Gastrocnemius medialis (tissue), 4 donors: ENCODE data around the gene TPRX1.

ENCODE experiments used
- POLR2A ChIP-seq, 2 donors: fragments of 450-650 bp; IDR thresholded peaks; one replicate each; pipeline ENCODE4 v1.6.1; 2017; ENCODE audit warnings: antibody characterized with exemption in 2 of 2, mild to moderate bottlenecking in 2 of 2, moderate library complexity in 2 of 2
- TF ChIP-seq, protein P1 (sequence below), 5 experiments: fragments of 450-650 bp in 3 of 5; fragments of 200-600 bp in 2 of 5; sonication (generic) in 2 of 5; IDR thresholded peaks in 4 of 5; conservative IDR thresholded peaks in 1 of 5; 1 replicate in 4 of 5; 2 replicates in 1 of 5; pipeline ENCODE4 v1.5.1; 2016 to 2019; ENCODE audit warnings: antibody characterized with exemption in 5 of 5, mild to moderate bottlenecking in 3 of 5, moderate library complexity in 3 of 5

DNA sequence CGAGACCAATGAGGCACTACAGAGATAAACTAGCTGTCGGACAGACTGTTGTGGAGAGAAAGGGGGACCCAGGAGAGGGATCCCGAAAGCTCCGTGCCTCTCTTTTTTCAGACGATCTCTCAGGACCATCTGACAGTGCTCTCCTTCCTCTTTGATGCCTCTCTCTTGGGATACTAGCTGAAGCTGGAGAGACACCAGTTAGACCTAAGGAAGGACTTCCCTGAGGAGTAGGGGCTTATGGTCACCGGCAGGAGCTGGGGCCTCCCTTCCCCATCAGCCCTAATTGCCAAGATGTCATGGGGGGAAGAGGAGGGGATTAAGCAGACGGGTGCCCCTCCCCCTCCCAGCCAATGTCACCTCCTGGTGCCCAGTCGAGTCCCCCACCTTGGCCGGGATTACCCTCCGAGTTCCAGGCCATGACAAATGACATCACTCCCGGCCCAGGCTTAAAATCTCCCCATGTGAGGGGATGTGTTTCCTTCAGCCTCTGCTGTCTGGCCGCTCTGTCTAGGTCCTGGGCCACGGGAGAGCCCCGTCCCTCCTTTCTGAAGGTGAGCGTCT lies 17.2 kb upstream of the TPRX1 start, which contains the start of gene CRX:
- TF ChIP-seq, protein P1, sequence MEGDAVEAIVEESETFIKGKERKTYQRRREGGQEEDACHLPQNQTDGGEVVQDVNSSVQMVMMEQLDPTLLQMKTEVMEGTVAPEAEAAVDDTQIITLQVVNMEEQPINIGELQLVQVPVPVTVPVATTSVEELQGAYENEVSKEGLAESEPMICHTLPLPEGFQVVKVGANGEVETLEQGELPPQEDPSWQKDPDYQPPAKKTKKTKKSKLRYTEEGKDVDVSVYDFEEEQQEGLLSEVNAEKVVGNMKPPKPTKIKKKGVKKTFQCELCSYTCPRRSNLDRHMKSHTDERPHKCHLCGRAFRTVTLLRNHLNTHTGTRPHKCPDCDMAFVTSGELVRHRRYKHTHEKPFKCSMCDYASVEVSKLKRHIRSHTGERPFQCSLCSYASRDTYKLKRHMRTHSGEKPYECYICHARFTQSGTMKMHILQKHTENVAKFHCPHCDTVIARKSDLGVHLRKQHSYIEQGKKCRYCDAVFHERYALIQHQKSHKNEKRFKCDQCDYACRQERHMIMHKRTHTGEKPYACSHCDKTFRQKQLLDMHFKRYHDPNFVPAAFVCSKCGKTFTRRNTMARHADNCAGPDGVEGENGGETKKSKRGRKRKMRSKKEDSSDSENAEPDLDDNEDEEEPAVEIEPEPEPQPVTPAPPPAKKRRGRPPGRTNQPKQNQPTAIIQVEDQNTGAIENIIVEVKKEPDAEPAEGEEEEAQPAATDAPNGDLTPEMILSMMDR (IDR thresholded peaks at IDR 0.05 in 4 of 5, conservative IDR thresholded peaks at IDR 0.05 in 1 of 5), result no peak
- no peak for TF ChIP-seq POLR2A (IDR thresholded peaks at IDR 0.05)
